Keratinocyte (primary cell): ENCODE data around the gene VAMP5.

ENCODE experiments used
- CTCF ChIP-seq, 3 experiments: IDR thresholded peaks in 1 of 3; conservative IDR thresholded peaks in 1 of 3; optimal IDR thresholded peaks in 1 of 3; 2 replicates in 2 of 3; 3 replicates in 1 of 3; pipeline versions ENCODE3 to v1.5.1; 2011; ENCODE audit warnings: low read length in 3 of 3, mild to moderate bottlenecking in 3 of 3, moderate library complexity in 2 of 3, control low read depth in 1 of 3, inconsistent platforms in 1 of 3; ENCODE audit not compliant: insufficient read depth in 2 of 3; ENCODE audit errors: extremely low read depth in 1 of 3
- EZH2 ChIP-seq: IDR thresholded peaks from one replicate; pipeline ENCODE4 v1.6.1; 2012; ENCODE audit warnings: inconsistent platforms, mild to moderate bottlenecking, low read length, moderate library complexity

DNA sequence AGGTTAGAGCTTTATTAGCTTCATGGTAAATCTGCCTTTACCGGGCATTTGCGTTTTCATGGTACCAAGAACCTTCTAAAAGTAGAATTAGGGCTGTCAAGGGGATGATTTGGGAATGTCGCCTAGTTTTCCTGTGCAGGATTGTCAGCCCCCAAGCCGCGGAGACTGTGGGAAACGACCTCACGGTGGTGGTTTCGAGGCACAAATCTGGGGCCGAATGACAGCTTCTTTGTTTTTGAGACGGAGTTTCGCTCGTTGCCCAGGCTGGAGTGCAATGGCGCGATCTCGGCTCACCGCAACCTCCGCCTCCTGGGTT, 31.1 kb downstream of the VAMP5 start:
- TF ChIP-seq CTCF (optimal IDR thresholded peaks at IDR 0.05 in 1 of 3, IDR thresholded peaks at IDR 0.05 in 1 of 3, conservative IDR thresholded peaks at IDR 0.05 in 1 of 3; ENCODE audit: extremely low read depth in 1 of 3, insufficient read depth in 2 of 3, low read length in 3 of 3) (no peak), EZH2 (no peak)
